ENCODE results near the gene ELF1. TPM values are rescaled to one million over a fixed set of nuclear protein-coding genes. Genes with fewer than 3 reads are reported as not detected.

The ELF1 gene
- total and polyA plus RNA-seq, 2 of the 8 experiments (the other 6 are each of a cell fraction or from before 2014, with no cell fraction given) = 5.6 to 18.2 TPM

DNA sequence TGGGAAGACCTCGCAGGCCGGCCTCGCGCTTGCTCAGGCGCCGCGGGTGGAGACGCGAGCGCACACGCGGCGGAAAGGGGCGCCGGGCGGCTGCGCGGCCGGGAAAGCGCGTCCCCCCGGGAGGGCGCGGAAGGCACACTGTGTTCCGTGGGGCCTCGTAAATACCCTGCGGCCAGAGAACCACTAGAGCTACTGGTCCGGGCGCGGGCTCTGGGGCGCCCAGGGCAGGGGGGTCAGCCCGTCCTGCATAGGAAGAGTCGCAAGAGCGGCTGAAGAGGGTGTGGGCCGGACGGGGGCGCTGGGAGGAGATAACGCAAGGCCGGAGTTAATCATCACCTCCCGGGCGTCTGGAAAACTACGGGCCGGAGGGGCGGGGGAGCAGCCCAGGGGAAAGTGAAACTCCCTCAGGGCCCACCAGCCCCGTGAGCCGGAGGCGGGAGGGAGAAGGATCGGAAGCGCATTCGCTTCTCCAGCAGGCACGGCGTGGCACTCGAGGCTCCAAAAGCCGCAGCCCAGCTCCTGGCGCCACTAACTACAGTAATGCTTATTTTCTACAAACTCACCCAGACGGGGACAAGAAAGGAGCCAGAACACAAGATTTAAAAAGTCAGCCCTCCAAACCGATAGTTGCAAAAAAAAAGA is 41.1 kb upstream of the ELF1 start (continued):
- TF ChIP-seq, protein P1, sequence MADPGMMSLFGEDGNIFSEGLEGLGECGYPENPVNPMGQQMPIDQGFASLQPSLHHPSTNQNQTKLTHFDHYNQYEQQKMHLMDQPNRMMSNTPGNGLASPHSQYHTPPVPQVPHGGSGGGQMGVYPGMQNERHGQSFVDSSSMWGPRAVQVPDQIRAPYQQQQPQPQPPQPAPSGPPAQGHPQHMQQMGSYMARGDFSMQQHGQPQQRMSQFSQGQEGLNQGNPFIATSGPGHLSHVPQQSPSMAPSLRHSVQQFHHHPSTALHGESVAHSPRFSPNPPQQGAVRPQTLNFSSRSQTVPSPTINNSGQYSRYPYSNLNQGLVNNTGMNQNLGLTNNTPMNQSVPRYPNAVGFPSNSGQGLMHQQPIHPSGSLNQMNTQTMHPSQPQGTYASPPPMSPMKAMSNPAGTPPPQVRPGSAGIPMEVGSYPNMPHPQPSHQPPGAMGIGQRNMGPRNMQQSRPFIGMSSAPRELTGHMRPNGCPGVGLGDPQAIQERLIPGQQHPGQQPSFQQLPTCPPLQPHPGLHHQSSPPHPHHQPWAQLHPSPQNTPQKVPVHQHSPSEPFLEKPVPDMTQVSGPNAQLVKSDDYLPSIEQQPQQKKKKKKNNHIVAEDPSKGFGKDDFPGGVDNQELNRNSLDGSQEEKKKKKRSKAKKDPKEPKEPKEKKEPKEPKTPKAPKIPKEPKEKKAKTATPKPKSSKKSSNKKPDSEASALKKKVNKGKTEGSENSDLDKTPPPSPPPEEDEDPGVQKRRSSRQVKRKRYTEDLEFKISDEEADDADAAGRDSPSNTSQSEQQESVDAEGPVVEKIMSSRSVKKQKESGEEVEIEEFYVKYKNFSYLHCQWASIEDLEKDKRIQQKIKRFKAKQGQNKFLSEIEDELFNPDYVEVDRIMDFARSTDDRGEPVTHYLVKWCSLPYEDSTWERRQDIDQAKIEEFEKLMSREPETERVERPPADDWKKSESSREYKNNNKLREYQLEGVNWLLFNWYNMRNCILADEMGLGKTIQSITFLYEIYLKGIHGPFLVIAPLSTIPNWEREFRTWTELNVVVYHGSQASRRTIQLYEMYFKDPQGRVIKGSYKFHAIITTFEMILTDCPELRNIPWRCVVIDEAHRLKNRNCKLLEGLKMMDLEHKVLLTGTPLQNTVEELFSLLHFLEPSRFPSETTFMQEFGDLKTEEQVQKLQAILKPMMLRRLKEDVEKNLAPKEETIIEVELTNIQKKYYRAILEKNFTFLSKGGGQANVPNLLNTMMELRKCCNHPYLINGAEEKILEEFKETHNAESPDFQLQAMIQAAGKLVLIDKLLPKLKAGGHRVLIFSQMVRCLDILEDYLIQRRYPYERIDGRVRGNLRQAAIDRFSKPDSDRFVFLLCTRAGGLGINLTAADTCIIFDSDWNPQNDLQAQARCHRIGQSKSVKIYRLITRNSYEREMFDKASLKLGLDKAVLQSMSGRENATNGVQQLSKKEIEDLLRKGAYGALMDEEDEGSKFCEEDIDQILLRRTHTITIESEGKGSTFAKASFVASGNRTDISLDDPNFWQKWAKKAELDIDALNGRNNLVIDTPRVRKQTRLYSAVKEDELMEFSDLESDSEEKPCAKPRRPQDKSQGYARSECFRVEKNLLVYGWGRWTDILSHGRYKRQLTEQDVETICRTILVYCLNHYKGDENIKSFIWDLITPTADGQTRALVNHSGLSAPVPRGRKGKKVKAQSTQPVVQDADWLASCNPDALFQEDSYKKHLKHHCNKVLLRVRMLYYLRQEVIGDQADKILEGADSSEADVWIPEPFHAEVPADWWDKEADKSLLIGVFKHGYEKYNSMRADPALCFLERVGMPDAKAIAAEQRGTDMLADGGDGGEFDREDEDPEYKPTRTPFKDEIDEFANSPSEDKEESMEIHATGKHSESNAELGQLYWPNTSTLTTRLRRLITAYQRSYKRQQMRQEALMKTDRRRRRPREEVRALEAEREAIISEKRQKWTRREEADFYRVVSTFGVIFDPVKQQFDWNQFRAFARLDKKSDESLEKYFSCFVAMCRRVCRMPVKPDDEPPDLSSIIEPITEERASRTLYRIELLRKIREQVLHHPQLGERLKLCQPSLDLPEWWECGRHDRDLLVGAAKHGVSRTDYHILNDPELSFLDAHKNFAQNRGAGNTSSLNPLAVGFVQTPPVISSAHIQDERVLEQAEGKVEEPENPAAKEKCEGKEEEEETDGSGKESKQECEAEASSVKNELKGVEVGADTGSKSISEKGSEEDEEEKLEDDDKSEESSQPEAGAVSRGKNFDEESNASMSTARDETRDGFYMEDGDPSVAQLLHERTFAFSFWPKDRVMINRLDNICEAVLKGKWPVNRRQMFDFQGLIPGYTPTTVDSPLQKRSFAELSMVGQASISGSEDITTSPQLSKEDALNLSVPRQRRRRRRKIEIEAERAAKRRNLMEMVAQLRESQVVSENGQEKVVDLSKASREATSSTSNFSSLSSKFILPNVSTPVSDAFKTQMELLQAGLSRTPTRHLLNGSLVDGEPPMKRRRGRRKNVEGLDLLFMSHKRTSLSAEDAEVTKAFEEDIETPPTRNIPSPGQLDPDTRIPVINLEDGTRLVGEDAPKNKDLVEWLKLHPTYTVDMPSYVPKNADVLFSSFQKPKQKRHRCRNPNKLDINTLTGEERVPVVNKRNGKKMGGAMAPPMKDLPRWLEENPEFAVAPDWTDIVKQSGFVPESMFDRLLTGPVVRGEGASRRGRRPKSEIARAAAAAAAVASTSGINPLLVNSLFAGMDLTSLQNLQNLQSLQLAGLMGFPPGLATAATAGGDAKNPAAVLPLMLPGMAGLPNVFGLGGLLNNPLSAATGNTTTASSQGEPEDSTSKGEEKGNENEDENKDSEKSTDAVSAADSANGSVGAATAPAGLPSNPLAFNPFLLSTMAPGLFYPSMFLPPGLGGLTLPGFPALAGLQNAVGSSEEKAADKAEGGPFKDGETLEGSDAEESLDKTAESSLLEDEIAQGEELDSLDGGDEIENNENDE (IDR thresholded peaks at IDR 0.05; ENCODE audit: insufficient replicate concordance, low read length) = no peak
- peak in 1 of 2 experiments; percentile 9; a peak in 2 of 4 replicates for TF ChIP-seq RAD21 (IDR thresholded peaks at IDR 0.05 in 1 of 2, conservative IDR thresholded peaks at IDR 0.05 in 1 of 2; ENCODE audit: low read depth in 2 of 2, low read length in 2 of 2)
- no peak for TF ChIP-seq YY1 (IDR thresholded peaks at IDR 0.05; ENCODE audit: low read depth, low read length)
- peak; percentile 98 for TF ChIP-seq ASH2L (IDR thresholded peaks at IDR 0.05; ENCODE audit: low read length)
- no peak for TF ChIP-seq CREB1 (IDR thresholded peaks at IDR 0.05)
- TF ChIP-seq ATF3 (IDR thresholded peaks at IDR 0.05; ENCODE audit: insufficient read depth, low read depth, low read length) = no peak
- TF ChIP-seq HDAC2 (IDR thresholded peaks at IDR 0.05; ENCODE audit: borderline replicate concordance in 1 of 2, low read depth in 2 of 2, low read length in 2 of 2) = peak in 1 of 2 experiments; percentile 78; a peak in 1 of 4 replicates
- peak; percentile 64 for TF ChIP-seq TAF1 (IDR thresholded peaks at IDR 0.05; ENCODE audit: low read depth, low read length)
- TF ChIP-seq CBX8 (IDR thresholded peaks at IDR 0.05; ENCODE audit: borderline replicate concordance, low read depth, low read length) = no peak
